ENCODE data around the gene MOB1A. TPM values are rescaled to one million over a fixed set of nuclear protein-coding genes. Genes with fewer than 3 reads are reported as not detected.

MOB1A gene
- total RNA-seq, 1 experiment from 2014 or later: 95.1 TPM

GRCh38 chr2:74107071-74107470 is 71.6 kb downstream of the MOB1A start:
- H3K9me3 ChIP-seq (ENCODE audit: control insufficient read depth, low read depth, low read length): no peaks in the 10 kb centered on the region
- Mint-ChIP-seq H3K27me3 (ENCODE audit: low read depth) (no peaks in the 10 kb centered on the region), H3K4me1 (peaks cover 27 to 30% of the 10 kb centered on the region in 2 experiments), H3K9me3 (no peaks in the 10 kb centered on the region), H3K27ac (peak overlapping the region in 2 of 3 experiments; percentile 60 to 75; a peak in 3 of 7 replicates), H3K36me3 (ENCODE audit: insufficient read depth in 1 of 3, low read depth in 3 of 3) (peaks cover 0 to 8% (median 5%) of the 10 kb centered on the region in 3 experiments; a peak in 3 of 7 replicates), H3K4me3 (peak overlapping the region; percentile 2 to 36; a peak in 3 of 5 replicates)
- H3K4ac ChIP-seq (ENCODE audit: low read depth, low read length): no peak overlapping the region
- no peak overlapping the region for H2BK120ac ChIP-seq (ENCODE audit: low read depth, low read length, poor library complexity, severe bottlenecking)
- H3K79me2 ChIP-seq (ENCODE audit: insufficient read depth, low read length): no peaks in the 10 kb centered on the region
- no peaks in the 10 kb centered on the region for H4K20me1 ChIP-seq (ENCODE audit: control insufficient read depth, insufficient read depth, insufficient read length)
- H2BK15ac ChIP-seq (ENCODE audit: low read depth, low read length): no peak overlapping the region
- H3T11ph ChIP-seq (ENCODE audit: low read length): no peak overlapping the region
- no peak overlapping the region for H2BK5ac ChIP-seq (ENCODE audit: insufficient read length, low read length)
- no peak overlapping the region for H3K9ac ChIP-seq (ENCODE audit: extremely low read depth, insufficient read length, low read length)
- no peak overlapping the region for H4K91ac ChIP-seq (ENCODE audit: insufficient read length, low read depth, low read length)
- peak overlapping the region; percentile 36 for H3K4me2 ChIP-seq (ENCODE audit: insufficient read depth, insufficient read length, low read length)
- no peak overlapping the region for H3K23ac ChIP-seq (ENCODE audit: insufficient read length, low read depth, low read length)
- no peak overlapping the region for H3K18ac ChIP-seq (ENCODE audit: insufficient read length, low read depth, low read length)
- H3K27ac ChIP-seq (ENCODE audit: insufficient read length, low read depth, low read length): no peak overlapping the region
- no peak overlapping the region for H2BK12ac ChIP-seq (ENCODE audit: insufficient read length, low read depth, low read length)
- no peaks in the 10 kb centered on the region for H3K79me1 ChIP-seq (ENCODE audit: insufficient read depth, low read depth, low read length, poor library complexity, severe bottlenecking)
- no peak overlapping the region for H4K5ac ChIP-seq (ENCODE audit: insufficient read length, low read depth, low read length)
- H3K14ac ChIP-seq (ENCODE audit: insufficient read depth, low read length): no peak overlapping the region
- no peak for DNase-seq
- H3K56ac ChIP-seq (ENCODE audit: insufficient read length, low read depth, low read length): no peak overlapping the region
- no peaks in the 10 kb centered on the region; the same call in 1 of the 2 replicates for H3K4me1 ChIP-seq (ENCODE audit: insufficient read depth, low read length)
- no peak overlapping the region for H4K8ac ChIP-seq (replicated peaks; ENCODE audit: insufficient read length, low read depth, low read length)
- no CpG with 5 or more reads among the region's 12 CpGs for WGBS (ENCODE audit: extremely low coverage, insufficient read length, low lambda C conversion rate)
- no peaks in the 10 kb centered on the region for H3K23me2 ChIP-seq (ENCODE audit: insufficient read length, low read depth, low read length, poor library complexity, severe bottlenecking)
- H2AFZ ChIP-seq (ENCODE audit: low read length): no peak overlapping the region
- H3K27me3 ChIP-seq (ENCODE audit: insufficient read depth, low read length): no peaks in the 10 kb centered on the region
- no peak for TF ChIP-seq CTCF (conservative IDR thresholded peaks at IDR 0.05)
- no peak overlapping the region for H2BK20ac ChIP-seq (ENCODE audit: low read depth, low read length, poor library complexity, severe bottlenecking)
- no peak overlapping the region for H2AK5ac ChIP-seq (ENCODE audit: insufficient read length, low read length)

Data from H9 (cell line).